ENCODE measurements around the gene ASIP. TPM values are rescaled to one million over a fixed set of nuclear protein-coding genes. Genes with fewer than 3 reads are reported as not detected.
"Not testable (repeated sequence)": the region's sequence is repeated elsewhere in the genome, so short reads cannot be mapped to it uniquely, and the experiment has no call there.

ASIP gene
- total RNA-seq, 1 experiment from 2014 or later: not detected

DNA sequence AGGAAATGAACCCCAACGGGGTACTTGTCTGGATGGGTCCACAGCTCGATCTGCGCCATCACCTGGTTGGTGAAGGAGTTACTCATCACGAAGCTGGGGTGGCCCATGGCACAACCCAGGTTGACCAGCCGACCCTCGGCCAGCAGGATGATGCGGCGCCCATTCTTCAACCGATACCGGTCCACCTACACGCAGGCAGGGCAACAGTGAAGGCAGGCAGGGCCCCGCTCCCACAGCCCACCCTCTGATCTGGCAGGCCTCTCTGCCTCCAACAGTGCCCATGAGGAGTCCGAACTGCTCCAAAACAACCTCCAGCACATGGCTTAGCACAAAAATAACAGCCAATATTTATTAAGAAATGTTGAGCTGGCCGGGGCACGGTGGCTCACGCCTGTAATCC lies 44.2 kb downstream of the ASIP start:
- H3K27ac ChIP-seq: no peak overlapping the region
- H3K36me3 ChIP-seq: peaks cover 93% of the 10 kb centered on the region
- H3K9me3 ChIP-seq (replicated peaks): no peaks in the 10 kb centered on the region

DNA sequence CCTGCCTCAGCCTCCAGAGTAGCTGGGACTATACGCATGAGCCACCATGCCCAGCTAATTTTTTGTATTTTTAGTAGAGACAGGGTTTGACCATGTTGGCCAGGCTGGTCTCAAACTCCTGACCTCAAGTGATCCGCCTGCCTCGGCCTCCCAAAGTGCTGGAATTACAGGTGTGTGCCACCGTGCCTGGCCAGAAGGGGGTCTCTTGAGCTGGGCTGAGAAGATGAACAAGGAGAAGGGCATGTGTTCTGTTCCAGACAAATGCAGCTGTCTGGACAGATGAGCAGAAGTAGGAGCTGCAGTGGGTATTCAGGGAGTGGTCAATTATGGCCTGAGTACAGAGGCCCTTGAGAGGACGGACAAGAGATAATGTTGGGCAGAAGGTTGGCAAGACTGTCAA lies 46.3 kb downstream of the ASIP start:
- H3K36me3 ChIP-seq: peaks cover 95% of the 10 kb centered on the region
- not testable (repeated sequence) for H3K9me3 ChIP-seq (replicated peaks); H3K4me3 ChIP-seq; DNase-seq; H3K27me3 ChIP-seq; H3K27ac ChIP-seq; H3K4me1 ChIP-seq

More for the DNA sequence above, 44.2 kb downstream of the ASIP start:
- DNase-seq: no peak
- Histone ChIP-seq H3K4me1 (no peaks in the 10 kb centered on the region), H3K4me3 (no peak overlapping the region), H3K27me3 (no peaks in the 10 kb centered on the region)

DNA sequence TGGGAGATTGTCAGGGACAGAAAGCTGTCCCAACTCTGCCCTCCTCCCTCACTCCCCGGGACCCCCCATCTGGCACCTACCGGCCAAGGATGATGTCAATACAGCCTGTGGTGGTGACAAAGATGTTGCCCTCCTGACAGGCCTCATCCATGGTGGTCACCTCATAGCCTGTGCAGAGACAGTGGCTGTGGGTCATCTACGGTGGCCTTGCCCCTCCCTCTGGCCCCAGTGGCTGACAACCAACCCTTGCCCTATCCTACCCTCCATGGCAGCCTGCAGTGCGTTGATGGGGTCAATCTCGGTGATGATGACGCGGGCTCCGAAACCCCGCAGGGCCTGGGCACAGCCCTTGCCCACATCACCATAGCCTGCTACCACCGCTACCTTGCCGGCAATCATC lies 49.2 kb downstream of the ASIP start:
- Histone ChIP-seq H3K27me3 (no peaks in the 10 kb centered on the region), H3K27ac (no peak overlapping the region), H3K4me3 (no peak overlapping the region), H3K36me3 (peaks cover 90% of the 10 kb centered on the region), H3K4me1 (no peaks in the 10 kb centered on the region), H3K9me3 (replicated peaks) (no peaks in the 10 kb centered on the region)
- no peak for DNase-seq

DNA sequence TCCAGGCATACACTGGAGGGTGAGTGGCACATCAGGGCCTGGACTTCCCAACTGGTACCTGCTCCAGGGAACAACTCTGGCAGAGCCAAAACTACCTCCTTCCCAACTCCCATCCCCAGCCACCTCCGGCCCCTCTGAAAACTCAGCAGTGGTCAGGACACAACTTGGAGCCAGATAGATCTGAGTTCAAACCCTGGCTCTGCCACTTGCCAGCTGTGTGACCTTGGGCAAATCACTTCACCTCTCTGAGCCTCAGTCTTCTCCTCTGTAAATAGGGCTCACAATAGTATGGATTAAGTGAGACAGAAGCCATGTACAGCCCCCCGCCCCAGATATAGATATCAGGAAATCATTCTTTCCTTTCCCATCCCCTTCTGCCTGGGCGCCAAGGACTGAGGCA lies 51.3 kb downstream of the ASIP start:
- no peaks in the 10 kb centered on the region for H3K9me3 ChIP-seq (replicated peaks)
- H3K36me3 ChIP-seq: peaks cover 82% of the 10 kb centered on the region
- no peaks in the 10 kb centered on the region for H3K27me3 ChIP-seq
- no peak overlapping the region for H3K4me3 ChIP-seq
- no peak overlapping the region for H3K27ac ChIP-seq
- DNase-seq: no peak
- H3K4me1 ChIP-seq: no peaks in the 10 kb centered on the region

DNA sequence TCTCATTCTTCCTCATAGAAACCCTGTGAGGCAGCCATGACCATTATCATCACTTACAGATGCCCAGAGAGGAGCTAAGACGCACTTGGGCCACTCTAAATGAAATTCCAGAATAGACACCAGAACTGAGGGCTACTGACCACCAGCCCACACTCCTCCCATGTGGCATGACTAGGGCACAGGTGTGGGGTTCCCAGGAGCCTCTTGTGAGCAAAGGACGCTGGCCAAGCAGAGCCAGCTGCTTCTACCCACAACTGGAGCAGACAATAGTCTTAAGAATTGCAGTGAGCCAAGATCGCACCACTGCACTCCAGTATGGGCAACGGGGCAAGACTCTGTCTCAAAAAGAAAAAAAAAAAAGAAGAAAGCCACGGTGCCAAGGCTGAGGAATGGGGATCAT lies 51.9 kb downstream of the ASIP start:
- no peaks in the 10 kb centered on the region for H3K4me1 ChIP-seq
- peaks cover 78% of the 10 kb centered on the region for H3K36me3 ChIP-seq
- DNase-seq: no peak
- no peaks in the 10 kb centered on the region for H3K9me3 ChIP-seq (replicated peaks)
- H3K27ac ChIP-seq: no peak overlapping the region
- no peak overlapping the region for H3K4me3 ChIP-seq
- H3K27me3 ChIP-seq: no peaks in the 10 kb centered on the region

DNA sequence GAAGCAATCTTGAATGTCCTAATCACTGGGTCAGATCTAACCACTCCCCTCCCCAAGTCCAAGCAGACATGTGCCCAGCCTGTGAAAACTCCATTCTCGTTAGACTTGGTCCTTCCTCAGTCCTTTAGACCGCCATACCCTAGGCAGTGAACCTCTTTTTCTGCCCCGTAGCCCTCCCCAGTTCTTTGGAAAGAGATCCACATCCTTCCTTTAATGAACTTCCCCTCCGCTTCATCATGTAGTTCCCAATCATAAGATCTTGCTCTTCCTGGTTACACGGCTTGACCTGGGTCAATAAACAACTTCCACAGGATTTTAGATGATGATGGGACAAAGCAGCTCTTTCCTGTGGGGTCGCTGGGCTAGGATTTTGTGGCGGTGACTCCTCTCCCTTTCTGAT lies 52.4 kb downstream of the ASIP start:
- no peak overlapping the region for H3K4me3 ChIP-seq
- H3K27ac ChIP-seq: no peak overlapping the region
- peaks cover 75% of the 10 kb centered on the region for H3K36me3 ChIP-seq
- H3K27me3 ChIP-seq: no peaks in the 10 kb centered on the region
- no peaks in the 10 kb centered on the region for H3K9me3 ChIP-seq (replicated peaks)
- no peaks in the 10 kb centered on the region for H3K4me1 ChIP-seq
- no peak for DNase-seq

DNA sequence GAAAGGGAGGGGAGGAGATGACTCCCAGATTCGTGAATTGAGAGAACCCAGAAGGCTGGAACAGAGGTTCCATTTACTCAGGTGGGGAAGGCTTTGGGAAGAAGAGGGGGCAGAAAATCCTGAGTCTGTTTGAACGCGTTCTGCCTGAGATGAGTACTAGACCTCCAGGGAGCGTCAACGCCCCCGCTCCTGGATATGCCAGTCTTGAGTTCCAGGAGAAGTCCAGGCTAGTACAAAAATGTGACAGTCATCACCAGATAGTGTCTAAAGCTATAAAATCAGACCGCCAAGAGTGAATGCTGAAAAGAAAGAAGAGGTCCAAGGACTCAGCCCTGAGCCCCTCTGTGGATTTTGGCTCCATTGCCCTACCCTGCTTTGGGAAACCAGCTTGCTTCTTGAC lies 53.3 kb downstream of the ASIP start:
- Histone ChIP-seq H3K27ac (no peak overlapping the region), H3K4me3 (no peak overlapping the region), H3K27me3 (no peaks in the 10 kb centered on the region), H3K36me3 (peaks cover 67% of the 10 kb centered on the region), H3K9me3 (replicated peaks) (no peaks in the 10 kb centered on the region), H3K4me1 (no peaks in the 10 kb centered on the region)
- DNase-seq: no peak

DNA sequence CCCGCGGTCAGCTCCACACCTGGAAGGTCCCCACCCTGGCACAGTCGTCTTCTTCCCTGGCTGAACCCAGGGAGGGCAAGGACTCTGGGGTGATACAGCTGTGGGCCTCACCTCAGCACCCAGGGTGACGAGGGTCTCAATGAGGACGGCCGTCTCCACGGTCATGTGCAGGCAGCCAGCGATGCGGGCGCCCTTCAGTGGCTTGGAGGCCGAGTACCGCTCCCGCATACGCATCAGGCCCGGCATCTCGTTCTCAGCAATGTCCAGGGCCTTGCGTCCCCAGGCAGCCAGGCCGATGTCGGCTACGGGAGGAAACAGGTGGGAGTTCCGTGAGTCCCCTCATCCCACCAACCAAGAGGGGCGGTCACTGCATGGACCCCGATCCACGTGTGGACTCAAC lies 54.1 kb downstream of the ASIP start:
- no peak overlapping the region for H3K27ac ChIP-seq
- H3K4me1 ChIP-seq: no peaks in the 10 kb centered on the region
- no peak for DNase-seq
- peaks cover 59% of the 10 kb centered on the region for H3K36me3 ChIP-seq
- H3K9me3 ChIP-seq (replicated peaks): no peaks in the 10 kb centered on the region
- no peak overlapping the region for H3K4me3 ChIP-seq
- H3K27me3 ChIP-seq: no peaks in the 10 kb centered on the region

DNA sequence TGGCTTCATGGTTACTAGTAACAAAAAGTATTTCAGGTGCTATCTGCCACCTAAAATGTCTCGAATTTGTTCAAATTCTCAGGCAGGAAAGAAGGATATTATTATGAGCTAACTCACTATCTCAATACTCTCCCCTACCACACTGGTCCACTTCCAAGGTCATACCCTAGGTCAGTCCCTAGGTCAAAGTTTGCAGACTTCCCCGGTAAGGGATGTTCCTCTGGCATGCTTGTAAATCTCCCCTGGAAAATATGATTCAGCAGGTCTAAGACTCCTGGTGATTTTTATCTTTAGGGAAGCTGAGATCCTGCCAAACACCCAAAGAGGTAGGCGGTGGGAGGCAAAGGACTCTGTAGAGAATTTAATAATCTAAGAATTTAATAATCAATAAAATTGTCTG lies 55.2 kb downstream of the ASIP start:
- H3K36me3 ChIP-seq: peaks cover 48% of the 10 kb centered on the region
- no peak overlapping the region for H3K4me3 ChIP-seq
- peaks cover 3% of the 10 kb centered on the region; the same call in 1 of the 2 replicates for H3K4me1 ChIP-seq
- no peaks in the 10 kb centered on the region for H3K27me3 ChIP-seq
- H3K9me3 ChIP-seq (replicated peaks): no peaks in the 10 kb centered on the region
- no peak for DNase-seq
- no peak overlapping the region for H3K27ac ChIP-seq

DNA sequence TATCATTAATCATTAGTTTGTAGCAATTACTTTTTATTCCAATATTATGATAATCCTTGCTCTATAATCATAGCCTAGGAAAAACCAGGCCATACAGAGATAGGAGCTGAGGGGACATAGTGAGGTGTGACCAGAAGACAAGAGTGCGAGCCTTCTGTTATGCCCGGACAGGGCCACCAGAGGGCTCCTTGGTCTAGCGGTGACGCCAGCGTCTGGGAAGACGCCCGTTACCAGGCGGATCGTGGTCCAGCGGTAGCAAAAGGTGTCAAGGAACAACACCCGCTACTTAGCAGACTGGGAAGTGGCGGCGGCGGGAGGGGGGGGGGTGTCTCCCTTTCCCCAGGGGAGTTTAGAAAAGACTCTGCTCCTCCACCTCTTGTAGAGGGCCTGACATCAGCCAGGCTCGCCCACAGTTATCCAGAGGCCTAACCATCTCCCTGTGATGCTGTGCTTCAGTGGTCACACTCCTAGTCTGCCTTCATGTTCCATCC lies 57.1 kb downstream of the ASIP start:
- H3K27ac ChIP-seq; DNase-seq; H3K9me3 ChIP-seq (replicated peaks): not testable (repeated sequence)

DNA sequence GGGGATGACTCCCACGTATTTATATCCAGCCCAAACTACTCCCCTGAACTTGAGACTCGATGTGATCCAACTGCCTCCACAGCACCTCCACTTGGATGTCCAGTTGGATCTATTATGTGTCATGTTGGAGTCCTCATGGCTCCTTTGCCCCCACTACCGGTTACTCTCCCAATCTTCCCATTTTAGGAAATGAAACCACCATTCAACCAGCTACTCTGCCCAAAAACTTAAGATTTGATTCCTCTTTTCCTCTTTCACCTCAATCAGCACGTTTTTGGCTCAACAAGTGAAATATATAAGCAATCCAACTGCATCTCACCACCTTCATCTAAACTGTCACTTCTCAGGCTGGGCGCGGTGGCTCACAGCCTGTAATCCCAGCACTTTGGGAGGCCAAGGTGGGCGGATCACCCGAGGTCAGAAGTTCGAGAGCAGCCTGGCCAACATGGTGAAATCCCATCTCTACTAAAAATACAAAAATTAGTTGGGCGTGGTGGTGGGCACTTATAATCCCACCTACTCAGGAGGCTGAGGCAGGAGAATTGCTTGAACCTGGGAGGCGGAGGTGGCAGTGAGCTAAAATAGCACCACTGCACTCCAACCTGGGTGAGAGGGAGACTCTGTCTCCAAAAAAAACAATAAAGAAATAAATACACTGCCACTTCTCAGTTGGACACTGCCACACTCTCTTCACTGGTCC lies 58.5 kb downstream of the ASIP start:
- Histone ChIP-seq H3K4me1 (peaks cover 5% of the 10 kb centered on the region; the same call in 1 of the 2 replicates), H3K27ac (no peak overlapping the region), H3K9me3 (replicated peaks) (no peaks in the 10 kb centered on the region), H3K4me3 (no peak overlapping the region), H3K27me3 (no peaks in the 10 kb centered on the region), H3K36me3 (peaks cover 18% of the 10 kb centered on the region)
- DNase-seq: no peak

More for the DNA sequence above, 57.1 kb downstream of the ASIP start:
- peaks cover 29% of the 10 kb centered on the region for H3K36me3 ChIP-seq
- H3K4me3 ChIP-seq, H3K4me1 ChIP-seq, H3K27me3 ChIP-seq: not testable (repeated sequence)

DNA sequence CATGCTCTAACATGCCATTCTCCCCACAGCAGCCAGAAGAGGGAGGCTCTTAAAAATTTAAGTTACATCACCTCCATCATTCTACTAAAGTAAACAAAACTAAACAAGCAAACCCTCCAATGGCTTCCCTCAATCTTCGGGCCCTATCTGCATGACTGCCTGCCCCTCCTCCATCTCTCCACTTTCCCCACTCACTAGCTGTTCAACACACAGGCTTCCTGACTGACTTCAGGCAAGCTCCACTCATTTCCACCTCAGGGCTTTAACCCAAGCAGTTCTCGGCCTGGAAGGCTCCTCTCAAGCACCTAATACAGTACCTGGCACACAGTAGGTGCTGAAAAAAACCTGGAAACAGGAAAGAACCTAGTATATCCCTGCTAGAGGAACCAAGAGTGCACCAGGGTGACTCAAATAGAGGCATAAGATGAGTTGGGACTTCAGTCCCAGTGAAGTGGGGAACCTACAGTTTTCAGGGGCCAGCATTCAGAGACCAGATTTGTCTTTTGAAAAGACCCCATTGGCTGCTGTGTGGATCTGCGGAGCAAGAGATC lies 59.1 kb downstream of the ASIP start:
- DNase-seq: no peak

DNA sequence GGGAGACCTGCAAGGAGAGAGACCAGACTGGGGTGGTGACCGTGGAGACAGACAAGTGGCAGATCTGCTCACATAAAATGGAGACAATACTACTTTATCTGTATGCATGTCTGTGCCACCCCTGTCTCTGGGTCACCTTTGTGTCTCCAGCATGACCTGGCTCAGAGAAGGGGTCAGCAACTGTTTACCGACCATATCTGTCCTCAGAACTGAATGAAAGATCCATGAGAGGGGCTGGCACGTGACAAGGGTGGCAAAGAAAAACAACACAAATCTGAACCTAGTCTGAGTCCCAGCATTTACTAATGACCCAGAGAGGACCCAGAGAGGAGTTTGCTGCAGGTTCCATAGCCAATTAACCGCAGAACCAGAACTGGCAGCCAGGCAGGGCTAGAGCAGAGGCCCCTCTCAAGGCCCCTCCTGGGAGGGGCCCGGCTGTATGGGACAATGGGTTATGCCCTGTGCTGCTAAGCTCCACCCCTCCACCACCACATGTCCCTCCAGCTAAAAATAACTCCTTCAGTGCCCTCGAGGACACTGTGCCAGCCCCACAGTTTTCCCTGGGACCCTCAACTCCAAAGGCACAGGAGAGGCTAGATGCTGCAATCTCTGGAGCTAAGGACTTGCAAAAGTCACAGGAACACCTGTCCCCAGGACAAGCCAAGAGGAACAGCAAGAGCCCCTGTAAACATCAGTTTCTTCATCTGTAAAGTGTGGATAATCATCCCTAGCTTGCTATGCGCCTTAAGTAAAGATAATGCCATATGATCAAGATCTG lies 59.8 kb downstream of the ASIP start:
- Histone ChIP-seq H3K27ac (no peak overlapping the region), H3K4me3 (no peak overlapping the region), H3K4me1 (peaks cover 5% of the 10 kb centered on the region; the same call in 1 of the 2 replicates), H3K36me3 (peaks cover 9% of the 10 kb centered on the region), H3K9me3 (replicated peaks) (no peaks in the 10 kb centered on the region), H3K27me3 (no peaks in the 10 kb centered on the region)
- DNase-seq: peak in 1 of 2 experiments; percentile 35

More for the DNA sequence above, 59.1 kb downstream of the ASIP start:
- Histone ChIP-seq H3K27ac (no peak overlapping the region), H3K36me3 (peaks cover 12% of the 10 kb centered on the region), H3K4me3 (no peak overlapping the region), H3K4me1 (peaks cover 5% of the 10 kb centered on the region; the same call in 1 of the 2 replicates), H3K9me3 (replicated peaks) (no peaks in the 10 kb centered on the region), H3K27me3 (no peaks in the 10 kb centered on the region)

DNA sequence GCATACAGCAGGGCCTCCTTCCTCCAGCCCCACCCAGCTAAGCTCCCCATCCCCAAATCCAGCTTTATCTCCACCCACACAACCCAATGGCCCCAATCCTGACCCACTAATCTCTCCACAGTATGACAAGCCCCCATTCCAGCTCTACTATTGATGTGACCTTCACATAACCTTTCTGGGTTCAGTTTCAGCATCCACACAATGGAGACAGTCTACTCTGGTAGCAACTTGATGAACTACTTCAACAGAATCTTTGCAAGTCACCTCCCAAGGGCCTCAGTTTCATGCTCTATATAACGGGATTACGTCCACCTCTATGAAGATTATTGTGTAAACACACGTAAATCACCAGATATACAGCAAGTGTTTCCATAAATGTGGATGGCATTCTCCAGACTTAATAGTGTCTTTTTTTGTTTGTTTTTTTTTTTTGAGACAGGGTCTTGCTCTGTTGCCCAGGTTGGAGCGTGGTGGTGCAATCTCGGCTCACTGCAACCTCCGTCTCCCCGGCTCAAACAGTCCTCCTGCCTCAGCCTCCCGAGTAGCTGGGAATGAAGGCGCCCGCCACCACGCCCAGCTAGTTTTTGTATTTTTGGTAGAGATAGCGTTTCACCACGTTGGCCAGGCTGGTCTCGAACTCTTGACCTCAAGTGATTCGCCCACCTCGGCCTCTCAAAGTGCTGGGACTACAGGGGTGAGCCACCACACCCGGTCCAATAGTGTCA lies 60.5 kb downstream of the ASIP start:
- H3K27ac ChIP-seq: no peak overlapping the region
- H3K9me3 ChIP-seq (replicated peaks): no peaks in the 10 kb centered on the region
- peak overlapping the region; percentile 86 for H3K4me3 ChIP-seq

More for the DNA sequence above, 60.5 kb downstream of the ASIP start:
- Histone ChIP-seq H3K36me3 (peaks cover 3% of the 10 kb centered on the region; the same call in 1 of the 2 replicates), H3K4me1 (peaks cover 5% of the 10 kb centered on the region; the same call in 1 of the 2 replicates), H3K27me3 (no peaks in the 10 kb centered on the region)
- DNase-seq: no peak

Data from SJCRH30 (cell line).